HT-29 (cell line): ENCODE data around the gene SLC25A28. TPM values are rescaled to one million over a fixed set of nuclear protein-coding genes. Genes with fewer than 3 reads are reported as not detected.

Experiments used
- DNase-seq: peaks from one replicate; pipeline ENCODE4 v3.0.0-alpha.2; 2015; ENCODE audit warnings: low spot score
- small RNA-seq: library from RNA; depleted of rRNA; stranded (forward); fragments of <200 nt; gene quantifications from one replicate; pipeline ENCODE3, GENCODE V24; 2014
- total RNA-seq: library from RNA; depleted of rRNA; stranded (reverse); fragments of >200 nt; shearing (Covaris generic); gene quantifications from 2 replicates; pipeline ENCODE4 v1.2.3, GENCODE V29; 2014; rRNA removed

Gene SLC25A28
- total RNA-seq, 1 experiment from 2014 or later, result 19.9 TPM

DNA sequence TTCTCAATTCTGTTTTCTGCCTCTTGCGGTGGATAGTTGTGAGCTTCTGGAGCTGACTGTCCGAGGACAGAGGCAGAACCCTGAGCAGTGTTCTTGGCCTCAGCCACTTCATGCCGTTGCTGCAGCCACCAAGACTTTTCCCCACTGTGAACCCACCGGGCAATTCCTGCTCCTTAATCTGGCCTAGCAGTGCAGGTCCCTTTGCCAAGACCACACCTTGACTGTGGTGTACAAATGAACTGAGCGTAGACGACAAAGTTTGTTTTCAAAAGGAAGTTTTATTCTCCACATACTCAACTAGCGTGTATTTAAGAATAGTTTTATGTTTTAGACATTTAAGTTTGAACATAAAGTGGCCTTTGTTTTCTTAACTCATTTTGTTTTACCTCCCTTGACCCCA, 29.4 kb downstream of the SLC25A28 start:
- no peak for DNase-seq

DNA sequence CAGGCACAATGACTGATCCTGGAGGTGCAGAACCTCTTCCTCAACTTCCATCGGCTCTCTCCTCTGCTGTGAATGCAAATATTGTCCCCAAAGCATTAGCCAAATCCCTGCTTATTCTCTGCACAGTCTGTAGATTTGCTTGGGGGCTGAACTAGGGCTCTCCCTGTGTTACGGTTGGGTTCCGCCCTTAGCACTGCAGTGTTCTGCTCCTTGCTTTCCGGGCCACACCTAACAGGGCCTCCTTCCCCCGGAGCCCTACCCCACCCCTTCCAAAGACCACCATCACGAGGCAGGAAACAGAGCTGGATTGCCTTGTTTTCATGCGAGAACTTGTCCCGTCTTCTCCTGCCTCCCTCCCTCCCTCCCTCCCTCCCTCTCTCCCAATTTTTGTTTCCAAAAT, 36.6 kb downstream of the SLC25A28 start:
- DNase-seq, result no peak

DNA sequence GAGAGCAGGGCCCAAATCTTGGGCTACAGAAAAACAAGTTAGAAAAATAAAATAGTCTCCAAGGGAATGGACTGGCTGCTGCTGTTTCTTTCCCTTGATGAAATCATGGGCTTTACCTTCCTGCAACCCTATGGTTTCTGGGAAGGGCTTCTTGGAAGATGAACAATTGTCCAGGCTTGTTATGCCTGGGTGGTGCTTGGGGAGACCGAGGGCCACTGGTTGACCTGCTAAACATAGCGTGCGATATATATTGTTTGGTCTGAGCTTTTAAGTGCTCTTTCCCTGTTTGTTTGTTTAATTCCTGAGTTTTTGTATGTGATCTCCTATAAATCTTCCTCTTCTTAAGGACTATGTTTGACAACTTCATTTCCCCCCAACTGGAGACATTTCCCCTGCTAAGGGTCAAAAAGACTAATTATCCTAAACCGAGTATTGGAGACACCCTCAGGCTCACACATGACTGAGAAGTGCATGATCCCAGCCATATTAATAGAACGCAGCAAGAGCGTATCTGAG, 37.9 kb downstream of the SLC25A28 start:
- DNase-seq, result no peak

DNA sequence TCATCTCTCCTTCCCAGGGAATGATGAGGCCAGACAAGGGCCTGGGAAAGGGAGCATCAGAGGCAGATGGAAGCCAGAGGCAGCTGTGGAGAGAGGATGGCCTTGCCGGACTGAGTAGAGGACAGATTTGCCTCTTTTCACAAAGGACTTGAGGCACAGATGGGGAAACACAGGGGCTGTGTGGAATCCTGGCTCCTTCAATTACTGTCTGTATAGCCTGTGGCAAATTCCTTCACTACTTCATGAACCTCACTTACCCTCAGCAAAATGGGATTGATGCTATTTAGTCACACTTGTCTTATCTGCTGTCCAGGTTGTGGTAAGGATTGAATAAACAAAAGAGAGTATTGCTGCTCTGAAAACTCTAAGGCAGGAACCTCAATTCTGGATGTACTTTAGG, 40.3 kb downstream of the SLC25A28 start:
- no peak for DNase-seq

DNA sequence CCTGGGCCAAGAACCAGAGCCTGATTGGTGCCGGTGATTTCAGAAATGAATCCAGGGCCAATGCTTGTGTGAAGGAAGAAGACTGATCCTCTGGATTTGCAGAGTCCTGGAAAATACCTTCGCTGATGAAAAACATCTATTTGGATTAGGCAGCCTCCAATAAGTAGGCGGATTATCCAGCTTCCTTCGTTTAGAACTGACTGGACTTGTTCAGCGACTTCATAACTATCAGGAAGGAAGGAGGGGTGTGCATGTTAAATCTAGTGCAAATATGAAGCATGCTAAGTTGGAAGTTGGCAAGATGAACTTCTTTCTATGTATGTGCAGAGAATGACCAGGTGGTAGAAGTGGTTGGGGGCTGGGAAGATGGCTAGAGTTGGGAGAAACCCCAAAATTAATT, 46.4 kb downstream of the SLC25A28 start:
- DNase-seq, result no peak

DNA sequence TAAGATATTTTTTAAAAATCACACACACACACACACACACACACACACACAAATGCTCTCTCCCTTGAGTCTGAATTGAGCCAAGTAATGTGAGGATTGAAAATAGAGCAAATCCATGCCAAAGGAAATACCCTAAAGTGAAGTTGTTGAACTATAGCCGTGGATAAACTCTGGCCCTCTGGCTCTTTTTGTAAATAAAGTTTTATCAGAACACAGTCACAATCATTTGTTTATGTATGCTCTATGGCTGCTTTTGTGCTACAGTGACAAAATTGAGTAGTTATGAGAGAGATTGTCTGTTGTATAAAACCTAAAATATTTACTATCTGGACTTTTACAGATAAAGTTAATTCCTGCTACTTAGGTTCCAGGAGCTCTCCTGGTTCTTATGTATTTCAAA, 48.4 kb downstream of the SLC25A28 start:
- DNase-seq, result no peak

DNA sequence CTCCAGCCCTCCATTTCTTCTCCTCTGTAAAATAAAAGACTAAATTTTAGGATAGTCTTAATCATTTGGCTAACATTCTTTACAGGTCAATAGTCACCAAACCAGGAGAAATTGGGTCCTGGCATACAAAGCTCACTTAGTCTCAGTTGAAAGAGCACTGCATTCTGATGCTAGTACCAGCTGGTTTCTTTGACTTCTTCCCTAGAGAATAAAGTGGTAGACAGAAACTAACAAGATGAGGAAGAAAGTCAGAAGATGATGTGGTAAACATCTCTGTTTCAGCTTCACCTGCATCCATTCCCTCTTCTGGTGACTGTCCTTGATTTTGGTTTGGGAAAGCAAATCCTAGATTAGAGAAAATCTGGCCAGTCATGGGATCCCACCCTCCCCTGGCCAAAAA, 50.3 kb downstream of the SLC25A28 start:
- DNase-seq, result no peak

DNA sequence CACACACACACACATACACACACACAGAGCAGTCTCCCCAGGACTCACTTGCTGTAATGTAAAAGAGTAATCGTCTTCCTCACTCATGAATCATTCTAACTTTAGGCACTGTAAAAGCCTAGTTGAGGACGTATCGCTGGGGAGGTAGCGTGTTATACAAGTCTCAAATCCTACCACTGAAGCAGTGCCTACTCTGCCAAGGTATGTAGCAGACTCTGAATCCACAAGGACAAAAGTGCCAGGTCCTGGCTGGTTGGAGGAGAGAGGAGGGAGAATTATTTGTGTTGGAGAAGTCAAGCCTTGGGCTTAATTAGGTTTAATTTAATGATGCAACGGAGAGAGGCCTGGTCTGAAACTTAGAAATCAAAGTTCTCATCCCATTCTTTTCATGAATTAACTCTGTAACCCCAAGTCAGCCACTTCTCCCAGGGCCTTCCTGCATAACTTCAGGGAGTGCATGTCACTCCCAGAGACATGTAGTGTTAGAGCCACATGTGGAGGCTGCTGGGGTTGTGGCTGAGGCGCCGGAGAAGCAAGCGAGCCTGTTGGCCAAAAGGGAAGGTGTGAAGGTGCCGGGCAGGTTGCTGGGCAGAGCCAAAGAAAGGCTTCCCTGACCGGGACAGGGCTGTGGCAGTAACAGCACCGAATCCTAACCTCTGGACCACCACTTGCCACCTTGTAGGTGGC, 50.8 kb downstream of the SLC25A28 start:
- no peak for DNase-seq

DNA sequence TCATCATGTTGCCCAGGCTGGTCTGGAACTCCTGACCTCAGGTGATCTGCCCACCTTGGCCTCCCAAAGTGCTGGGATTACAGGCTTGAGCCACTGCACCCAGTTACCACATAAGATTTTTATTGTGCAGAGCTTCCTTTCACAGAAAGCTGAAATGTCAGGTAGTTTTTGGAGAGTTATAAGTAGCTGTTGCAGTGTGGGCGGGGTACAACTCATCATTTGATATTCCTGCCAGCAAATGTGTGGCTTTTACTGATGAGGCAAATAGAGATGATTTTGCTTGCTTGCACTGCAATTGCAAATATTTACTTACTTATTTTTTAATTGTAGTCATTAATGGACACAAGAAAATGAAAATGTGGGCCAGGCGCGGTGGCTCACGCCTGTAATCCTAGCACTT, 55.1 kb downstream of the SLC25A28 start:
- no peak for DNase-seq

DNA sequence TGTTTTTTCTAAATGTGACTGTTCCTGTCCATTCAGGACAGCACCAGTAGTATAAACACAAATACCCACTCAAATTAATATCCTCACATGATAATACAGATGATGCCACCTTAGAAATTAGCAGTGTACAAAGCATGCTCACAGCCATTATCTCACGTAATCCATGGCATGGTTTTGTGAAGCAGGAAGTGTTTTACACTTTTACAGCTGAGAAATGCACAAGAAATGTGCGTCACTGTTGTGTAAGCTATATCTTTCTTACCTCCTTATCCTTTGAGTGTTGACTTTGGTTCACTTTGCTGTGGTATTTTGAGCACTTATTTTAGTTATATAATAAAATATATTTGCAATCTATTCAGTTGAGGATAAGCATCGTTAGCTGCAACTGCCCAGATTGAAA, 55.9 kb downstream of the SLC25A28 start:
- no peak for DNase-seq

DNA sequence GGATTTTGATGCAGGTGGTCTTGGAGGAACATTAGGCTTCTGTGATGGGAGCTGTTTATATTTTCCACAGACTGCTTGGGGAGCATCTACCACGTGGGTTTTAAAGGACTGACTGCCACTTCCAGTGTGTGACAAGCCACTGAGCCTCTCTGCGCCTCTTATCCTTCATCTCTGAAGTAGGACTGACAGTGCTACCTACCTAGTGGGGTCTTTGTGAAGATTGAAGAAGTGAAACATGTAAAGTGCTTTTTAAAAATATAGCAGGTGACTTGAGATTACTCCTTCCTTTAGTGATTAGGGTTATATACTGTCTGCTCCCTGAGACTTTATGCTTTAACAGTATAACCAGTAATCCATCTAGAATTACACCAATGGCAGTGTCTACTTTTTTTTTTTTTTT, 57.6 kb downstream of the SLC25A28 start:
- DNase-seq, result no peak

Small RNAs within 50 kb of the gene (small RNA-seq; reads per million reads assigned to genes)
- not detected for gene AL133353.1

Other genes with a start within 250 kb of the SLC25A28 start
- gene GOT1, start 189.8 kb downstream of the SLC25A28 start, total RNA-seq, result 34.7 and 38.5 TPM in 2 replicates
- gene NKX2-3, start 87.5 kb downstream of the SLC25A28 start, total RNA-seq, result not detected in 2 replicates
- gene ENTPD7, start 39.1 kb upstream of the SLC25A28 start, total RNA-seq, result 8.5 and 8.9 TPM in 2 replicates
- gene COX15, start 111.7 kb upstream of the SLC25A28 start, total RNA-seq, result 18.2 and 20.1 TPM in 2 replicates
- 7.1 and 8.1 TPM in 2 replicates for gene CUTC, start 111.8 kb upstream of the SLC25A28 start, total RNA-seq
- gene ABCC2, start 162.2 kb upstream of the SLC25A28 start, total RNA-seq, result 0.55 and 2.5 TPM in 2 replicates